ELF-1 (cell line): Measurements from ENCODE around the gene ADAMTS7.
"Not testable (repeated sequence)": the region's sequence is repeated elsewhere in the genome, so short reads cannot be mapped to it uniquely, and the experiment has no call there.

Experiments
- DNase-seq: peaks from one replicate; pipeline ENCODE4 v3.0.0-alpha.2; 2016; ENCODE audit warnings: low read depth, low spot score

ADAMTS7 gene, protein sequence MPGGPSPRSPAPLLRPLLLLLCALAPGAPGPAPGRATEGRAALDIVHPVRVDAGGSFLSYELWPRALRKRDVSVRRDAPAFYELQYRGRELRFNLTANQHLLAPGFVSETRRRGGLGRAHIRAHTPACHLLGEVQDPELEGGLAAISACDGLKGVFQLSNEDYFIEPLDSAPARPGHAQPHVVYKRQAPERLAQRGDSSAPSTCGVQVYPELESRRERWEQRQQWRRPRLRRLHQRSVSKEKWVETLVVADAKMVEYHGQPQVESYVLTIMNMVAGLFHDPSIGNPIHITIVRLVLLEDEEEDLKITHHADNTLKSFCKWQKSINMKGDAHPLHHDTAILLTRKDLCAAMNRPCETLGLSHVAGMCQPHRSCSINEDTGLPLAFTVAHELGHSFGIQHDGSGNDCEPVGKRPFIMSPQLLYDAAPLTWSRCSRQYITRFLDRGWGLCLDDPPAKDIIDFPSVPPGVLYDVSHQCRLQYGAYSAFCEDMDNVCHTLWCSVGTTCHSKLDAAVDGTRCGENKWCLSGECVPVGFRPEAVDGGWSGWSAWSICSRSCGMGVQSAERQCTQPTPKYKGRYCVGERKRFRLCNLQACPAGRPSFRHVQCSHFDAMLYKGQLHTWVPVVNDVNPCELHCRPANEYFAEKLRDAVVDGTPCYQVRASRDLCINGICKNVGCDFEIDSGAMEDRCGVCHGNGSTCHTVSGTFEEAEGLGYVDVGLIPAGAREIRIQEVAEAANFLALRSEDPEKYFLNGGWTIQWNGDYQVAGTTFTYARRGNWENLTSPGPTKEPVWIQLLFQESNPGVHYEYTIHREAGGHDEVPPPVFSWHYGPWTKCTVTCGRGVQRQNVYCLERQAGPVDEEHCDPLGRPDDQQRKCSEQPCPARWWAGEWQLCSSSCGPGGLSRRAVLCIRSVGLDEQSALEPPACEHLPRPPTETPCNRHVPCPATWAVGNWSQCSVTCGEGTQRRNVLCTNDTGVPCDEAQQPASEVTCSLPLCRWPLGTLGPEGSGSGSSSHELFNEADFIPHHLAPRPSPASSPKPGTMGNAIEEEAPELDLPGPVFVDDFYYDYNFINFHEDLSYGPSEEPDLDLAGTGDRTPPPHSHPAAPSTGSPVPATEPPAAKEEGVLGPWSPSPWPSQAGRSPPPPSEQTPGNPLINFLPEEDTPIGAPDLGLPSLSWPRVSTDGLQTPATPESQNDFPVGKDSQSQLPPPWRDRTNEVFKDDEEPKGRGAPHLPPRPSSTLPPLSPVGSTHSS (N-terminal part only)

DNA sequence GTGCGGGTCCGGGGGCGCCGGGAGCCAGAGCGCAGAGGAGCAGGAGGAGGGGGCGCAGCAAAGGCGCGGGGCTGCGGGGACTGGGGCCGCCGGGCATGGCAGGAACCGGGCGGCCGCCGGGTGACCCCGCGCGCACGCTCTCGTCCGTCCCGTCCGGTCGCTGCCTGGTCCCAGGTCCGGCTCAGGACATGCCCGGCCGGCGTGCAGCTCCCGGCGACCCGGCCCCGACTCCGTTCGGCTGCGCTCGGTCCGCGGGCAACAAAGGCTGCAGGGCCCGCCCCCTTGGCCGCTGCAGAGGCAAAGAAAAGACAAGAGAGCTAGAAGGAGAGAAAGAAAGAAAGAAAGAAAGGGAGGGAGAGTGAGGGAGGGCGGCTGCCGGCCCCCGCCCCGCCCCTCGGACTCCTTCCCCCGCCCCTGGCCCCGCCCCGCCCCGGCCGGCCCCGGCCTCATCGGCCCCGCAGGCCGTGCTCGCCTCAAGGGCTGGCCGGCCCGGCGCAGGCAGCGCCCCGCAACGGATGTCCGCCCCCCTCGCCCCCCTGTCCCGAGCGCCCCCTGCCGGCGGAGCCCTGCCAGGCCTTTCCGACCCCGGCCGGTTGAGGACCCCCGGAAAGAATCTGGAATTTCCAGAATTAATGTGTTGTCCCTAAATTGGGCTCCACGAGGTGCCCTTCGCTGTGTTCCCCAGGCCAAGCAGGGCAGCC is at the start of gene ADAMTS7:
Gene ADAMTS7, minus strand, starts transcription at position 341 of the 701 bp plus-strand sequence. Its CDS starts 244 bp downstream, at position 97.
- DNase-seq = peak; percentile 78

DNA sequence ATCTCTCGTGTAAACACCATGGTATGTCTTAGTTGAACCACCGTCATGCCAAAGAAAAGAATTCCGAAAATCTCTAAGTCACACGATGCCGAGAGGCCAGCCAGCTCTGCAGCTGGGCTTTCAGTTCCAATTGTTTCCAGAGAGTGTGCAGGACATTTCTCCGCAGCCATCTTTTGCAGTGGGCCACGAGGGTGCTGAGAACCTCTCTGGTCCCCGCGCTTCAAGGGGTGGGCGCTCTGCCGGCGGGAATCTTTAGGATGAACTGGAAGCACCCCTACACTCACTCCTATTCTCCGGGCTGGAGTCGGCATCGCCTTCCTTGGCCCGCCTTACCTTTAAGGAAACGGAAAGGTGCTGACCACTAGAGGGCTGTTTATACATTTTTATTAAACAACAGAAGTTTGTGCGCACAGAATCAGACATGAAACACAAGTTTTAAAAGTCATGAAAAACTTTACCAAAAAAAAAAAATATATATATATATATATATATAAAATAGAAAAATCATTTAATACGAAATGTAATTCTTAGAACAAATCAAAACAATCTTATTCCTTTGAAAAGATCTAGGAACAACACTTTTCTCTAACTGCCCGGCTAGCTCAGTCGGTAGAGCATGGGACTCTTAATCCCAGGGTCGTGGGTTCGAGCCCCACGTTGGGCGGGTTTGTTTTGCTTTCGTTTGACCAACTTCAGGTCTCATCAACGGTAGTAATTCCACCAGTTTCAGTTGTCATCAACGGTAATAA is 48.9 kb upstream of the ADAMTS7 start:
- peak; percentile 89 for DNase-seq

DNA sequence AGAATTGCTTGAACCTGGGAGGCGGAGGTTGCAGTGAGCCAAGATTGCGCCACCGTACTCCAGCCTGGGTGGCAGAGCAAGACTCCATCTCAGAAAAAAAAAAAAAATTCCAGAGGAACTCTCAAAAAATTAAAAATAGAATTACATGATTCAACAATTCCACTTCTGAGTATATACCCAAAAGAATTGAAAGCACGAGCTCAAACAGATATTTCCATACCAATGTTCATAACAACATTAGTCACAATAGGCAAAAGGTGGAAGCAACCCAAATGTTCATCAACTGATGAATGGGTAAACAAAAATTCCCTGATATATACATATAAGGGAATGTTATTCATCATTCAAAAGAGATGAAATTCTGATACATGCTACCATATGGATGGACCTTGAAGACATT is 44.5 kb upstream of the ADAMTS7 start:
- no peak for DNase-seq

DNA sequence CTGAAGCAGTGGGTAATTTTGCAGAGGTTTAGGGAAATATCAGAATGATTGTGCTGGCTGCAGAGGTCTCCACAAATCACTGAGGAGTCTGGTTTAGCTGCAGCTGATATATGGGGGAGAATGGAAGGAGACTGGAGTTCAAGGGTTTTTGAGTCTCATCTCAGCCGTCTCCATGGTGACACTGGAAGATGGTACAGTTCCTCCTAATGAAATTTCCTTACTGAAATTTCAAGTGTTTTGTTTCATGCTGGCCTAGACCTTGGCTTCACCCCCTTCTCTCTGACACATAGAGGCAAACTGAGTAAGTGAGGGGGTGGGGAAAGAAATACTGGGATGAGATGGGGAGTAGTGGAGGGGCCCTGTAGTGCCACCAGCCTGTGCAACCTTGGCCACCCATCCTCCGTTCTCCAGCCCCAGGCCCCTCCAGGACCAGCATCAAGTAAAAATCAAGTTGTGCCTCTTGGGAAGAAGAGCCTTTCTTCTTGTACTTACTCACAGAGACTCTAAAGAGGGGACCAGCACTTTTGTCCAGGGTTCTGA is 43.6 kb upstream of the ADAMTS7 start:
- no peak for DNase-seq

DNA sequence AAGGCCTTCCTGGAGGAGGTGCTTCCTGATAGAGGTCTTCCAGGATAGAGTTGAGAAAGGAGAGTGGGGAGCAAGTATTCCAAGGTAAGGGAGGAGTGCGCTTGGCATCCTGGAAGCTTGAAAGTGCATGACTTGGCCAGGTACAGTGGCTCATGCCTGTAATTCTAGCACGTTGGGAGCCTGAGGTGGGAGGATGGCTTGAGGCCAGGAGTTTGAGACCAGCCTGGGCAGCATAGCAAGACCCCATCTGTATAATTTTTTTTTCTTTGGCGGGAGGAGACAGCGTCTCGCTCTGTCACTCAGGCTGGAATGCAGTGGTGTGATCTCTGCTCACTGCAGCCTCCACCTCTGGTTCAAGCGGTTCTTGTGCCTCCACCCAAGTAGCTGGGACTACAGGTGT is 42.2 kb upstream of the ADAMTS7 start:
- DNase-seq = no peak

DNA sequence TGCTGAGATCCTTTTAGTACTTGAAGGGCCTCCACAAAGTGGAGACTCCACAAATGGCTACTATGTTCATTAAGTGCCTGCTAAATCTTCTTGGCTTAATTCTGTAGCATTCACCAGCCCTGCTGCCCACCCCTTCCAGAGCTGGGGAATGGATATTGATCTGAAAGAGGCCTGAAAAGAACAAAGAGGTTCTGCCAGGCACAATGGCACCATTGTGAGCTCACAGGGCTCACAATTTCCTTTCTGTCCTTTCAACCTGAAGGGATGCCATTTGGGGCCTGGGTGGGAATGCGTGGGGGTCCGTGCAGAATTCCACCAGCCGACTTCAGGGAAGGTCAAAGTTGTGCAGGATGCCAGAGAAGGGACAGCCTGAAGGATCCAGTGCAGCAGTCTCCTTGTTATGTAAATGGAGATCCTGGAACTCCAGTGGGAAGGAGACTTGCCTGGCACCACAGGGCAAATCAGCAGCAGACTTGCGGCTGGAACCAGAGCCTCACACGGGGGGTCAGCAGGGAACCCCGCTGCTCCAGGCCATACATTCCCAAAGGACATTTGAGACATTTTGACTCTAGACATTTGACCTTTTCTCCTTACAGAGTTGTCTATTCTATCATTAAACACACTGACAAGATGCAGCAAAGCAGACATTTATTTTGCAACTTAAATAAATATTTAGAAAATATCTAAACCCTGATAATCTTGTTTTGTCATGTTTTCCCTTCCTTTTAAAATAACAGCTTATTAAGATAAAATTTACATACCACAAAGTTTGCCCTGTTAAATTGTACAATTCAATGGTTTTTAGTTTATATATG is 39.9 kb upstream of the ADAMTS7 start:
- peak; percentile 70 for DNase-seq

DNA sequence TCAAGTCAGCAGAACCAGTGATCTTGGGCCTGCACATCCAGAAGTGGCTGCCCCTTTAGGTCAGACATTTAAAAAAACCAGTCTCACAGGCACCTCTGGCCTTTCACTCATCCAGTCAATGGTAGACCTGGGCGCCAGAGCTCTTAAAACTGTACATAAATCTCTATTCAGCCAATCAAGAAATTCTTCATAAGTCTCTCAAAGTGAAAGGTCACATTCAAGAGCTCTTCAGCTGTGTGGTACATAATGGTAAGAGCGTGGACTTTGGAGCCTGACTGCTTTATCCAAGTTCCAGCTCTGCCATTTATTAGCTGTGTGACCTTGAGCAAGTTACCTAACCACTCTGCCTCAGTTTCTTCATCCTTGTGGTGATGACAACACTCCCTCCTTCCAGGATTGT is 39.1 kb upstream of the ADAMTS7 start:
- DNase-seq = no peak

DNA sequence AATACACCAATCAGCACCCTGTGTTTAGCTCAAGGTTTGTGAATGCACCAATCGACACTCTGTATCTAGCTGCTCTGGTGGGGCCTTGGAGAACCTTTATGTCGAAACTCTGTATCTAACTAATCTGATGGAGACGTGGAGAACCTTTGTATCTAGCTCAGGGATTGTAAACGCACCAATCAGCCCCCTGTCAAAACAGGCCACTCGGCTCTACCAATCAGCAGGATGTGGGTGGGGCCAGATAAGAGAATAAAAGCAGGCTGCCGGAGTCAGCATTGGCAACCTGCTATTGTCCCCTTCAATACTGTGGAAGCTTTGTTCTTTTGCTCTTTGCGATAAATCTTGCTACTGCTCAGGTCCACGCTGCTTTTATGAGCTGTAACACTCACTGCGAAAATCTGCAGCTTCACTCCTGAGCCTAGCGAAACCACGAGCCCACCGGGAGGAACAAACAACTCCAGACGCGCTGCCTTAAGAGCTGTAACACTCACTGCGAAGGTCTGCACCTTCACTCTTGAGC is 36.2 kb upstream of the ADAMTS7 start:
- DNase-seq = not testable (repeated sequence)

DNA sequence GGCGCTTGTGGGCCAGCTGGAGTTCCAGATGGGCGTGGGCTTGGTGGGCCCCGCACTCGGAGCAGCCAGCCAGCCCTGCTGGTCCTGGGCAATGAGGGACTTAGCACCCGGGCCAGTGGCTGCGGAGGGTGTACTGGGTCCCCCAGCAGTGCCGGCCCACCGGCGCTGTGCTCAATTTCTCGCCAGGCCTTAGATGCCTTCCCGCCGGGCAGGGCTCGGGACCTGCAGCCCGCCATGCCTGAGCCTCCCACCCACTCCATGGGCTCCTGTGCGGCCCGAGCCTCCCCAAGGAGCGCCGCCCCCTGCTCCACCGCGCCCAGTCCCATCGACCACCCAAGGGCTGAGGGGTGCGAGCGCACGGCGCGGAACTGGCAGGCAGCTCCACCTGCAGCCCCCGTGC is 35.6 kb upstream of the ADAMTS7 start:
- DNase-seq = not testable (repeated sequence)

DNA sequence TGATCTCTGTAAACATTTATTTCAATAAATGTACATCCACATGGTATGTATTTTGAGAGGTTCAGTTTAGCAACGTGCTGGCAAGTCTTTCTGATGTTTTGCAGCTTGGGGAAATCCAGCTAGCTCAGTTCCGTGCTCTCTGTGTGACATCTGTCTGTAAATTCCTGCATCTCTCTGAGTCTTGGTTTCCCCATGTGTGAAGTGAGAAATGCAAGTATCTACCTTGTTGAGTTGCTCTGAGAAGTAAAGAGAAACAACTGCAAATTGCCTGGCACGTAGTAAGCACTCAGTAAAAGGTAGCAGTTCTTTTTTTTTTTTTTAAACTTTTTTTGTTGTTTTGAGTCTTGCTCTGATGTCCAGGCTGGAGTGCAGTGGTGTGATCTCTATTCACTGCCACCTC is 31.3 kb upstream of the ADAMTS7 start:
- no peak for DNase-seq

DNA sequence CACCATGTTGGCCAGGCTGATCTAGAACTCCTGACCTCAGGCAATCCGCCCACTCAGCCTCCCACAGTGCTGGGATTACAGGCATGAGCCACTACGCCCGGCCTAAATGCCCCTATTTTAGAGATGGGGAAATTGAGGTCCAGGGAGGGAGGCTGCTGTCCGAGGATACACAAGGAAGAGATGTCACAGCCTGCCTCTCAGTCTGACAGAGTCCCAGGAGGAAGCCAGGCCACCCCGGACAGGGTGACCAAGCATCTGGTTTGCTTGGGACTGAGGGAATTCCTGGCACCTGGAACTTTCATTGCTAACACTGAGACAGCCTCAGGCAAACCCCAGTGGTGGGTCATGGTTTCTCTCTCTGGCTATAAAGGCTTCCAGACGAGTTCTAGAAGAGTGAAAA is 30.6 kb upstream of the ADAMTS7 start:
- peak; percentile 70 for DNase-seq

DNA sequence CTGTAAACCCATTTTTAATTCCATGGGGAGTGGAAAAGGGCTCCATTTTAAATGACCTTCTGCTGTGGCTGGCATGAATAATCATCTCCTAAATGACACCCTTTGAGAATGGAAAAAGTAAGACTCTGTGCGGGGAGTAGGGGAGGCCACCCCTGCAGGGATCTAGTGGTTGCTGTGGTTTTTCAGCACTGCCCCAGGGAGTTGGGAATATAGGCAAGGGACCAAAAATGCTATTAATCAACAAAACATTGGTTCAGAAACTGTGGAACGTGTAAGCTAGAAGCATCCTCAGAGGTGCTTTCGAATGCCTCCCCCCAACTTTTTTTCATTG is 30.1 kb upstream of the ADAMTS7 start:
- no peak for DNase-seq

DNA sequence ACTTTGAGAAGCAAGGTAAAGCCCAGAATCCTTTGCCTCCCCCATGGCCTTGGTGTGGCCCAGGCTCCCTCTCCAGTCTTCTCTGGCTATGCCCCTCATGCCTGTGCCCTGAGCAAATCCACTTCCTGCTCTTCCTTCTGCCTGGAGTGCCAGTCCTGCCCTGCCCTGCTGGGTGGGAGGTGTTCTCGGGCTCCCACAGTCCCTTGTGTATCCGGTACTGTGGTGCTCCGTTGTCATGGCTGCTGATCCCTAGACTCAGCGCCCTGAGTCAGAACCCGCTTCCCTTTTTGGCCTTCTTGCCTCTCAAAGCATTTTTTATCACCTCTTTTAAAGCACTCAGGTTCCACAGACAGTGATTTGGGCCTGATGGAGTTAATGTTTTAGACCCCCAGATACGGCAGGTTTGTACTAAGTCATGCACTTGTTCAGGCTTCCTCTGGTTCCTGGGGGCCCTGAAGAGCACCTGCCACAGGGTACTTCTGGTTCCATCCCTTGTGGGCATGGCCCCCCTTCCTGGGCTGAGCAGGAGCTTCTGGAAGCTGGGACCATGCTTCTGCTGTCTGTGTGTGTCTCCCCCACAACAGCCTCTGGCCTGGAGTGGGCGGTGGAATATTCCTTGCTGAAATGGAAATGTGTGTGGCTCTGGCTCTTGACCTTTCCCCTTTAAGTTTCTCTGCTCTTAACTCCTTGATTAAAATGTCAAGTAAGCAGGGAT is 29.6 kb upstream of the ADAMTS7 start:
- peak; percentile 10 for DNase-seq

DNA sequence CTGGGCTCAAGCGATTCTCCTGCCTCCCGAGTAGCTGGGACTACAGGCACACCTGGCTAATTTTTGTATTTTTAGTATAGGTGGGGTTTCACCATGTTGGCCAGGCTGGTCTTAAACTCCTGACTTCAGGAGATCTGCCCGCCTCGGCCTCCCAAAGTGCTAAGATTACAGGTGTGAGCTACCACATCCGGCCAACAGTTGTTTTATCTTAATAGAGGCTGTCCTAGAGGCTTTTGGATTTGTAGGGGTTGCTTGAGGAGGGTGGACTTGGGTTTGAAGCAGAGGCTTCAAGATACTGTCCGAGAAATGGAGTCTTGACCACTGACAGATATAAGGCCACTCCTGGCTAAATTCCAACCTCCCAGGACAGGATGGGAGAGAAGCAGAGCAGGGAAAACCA is 27.9 kb upstream of the ADAMTS7 start:
- not testable (repeated sequence) for DNase-seq

DNA sequence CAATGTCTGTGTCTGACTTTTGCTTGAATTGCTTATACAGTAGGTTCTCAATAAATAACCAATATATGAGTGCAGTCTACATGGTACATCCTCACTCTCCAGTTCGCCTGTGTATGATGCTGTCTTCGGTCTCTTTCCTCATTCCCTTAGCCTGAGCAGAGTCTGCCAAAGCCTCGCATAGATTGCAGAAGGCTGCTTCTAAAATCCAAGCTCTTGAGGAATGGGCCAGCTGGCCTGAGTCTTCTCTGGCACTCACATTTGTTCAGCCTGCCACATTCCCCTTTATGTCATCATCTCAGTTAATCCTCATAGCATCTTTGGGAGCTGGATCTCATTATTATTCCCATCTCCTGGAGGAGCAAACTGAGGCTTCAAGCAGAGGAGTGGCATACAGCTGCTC is 27.2 kb upstream of the ADAMTS7 start:
- no peak for DNase-seq

DNA sequence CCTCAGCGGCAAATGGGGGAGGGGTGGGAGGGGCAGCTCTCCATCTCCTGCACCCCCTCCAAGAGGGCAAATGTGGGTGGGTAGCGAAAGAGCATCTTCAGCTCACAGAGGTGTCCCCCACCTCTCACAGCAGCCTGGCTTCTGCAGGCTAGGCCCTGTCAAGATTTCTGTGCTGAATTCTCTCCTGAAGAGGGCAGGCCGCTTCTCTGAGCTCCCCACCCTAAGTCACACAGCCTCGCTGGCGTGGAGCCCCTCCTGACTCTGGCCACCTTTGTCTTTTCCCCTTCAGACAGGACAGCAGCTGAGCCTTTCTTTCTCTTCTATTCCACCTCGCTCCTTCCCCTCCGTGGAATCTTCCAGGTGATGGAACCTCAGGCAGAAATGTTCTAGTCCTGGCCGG is 26.3 kb upstream of the ADAMTS7 start:
- DNase-seq = peak; percentile 9

DNA sequence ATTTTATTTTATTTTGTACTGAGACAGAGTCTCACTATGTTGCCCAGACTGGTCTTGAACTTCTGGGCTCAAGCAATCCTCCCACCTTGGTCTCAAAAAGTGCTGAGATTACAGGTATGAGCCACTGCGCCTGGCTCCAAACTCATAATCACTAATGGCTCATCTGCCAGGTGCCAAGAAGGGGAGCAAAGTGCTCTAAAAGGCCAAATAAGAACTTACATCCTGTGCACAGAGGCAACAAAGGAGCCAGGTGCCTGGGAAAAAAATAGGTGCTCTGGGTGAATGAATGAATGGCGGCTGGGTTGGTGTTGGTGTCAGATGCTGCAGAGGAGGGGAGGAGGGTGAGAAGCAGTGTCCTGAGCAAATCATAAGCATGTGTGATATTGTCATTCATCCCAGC is 25.9 kb upstream of the ADAMTS7 start:
- no peak for DNase-seq

DNA sequence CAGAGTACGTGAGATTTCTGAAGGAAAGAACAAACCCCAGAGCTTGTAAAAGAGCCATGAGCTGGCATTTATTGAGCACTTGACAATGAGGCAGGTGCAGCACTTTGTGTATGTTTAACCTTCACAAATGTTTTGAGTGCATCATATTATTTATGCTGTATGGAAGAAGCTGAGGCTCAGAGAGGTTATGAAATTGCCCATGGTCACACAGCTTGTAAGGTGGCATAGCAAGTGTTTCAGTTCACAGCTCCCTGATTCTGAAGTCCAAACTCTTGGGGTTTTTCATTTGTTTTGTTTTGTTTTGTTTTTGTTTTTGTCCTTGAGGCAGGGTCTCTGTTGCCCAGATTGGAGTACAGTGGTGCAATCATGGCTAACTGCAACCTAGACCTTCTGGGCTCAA is 25.1 kb upstream of the ADAMTS7 start:
- no peak for DNase-seq
